H1 (cell line): ENCODE results near the gene XPO1. TPM values are rescaled to one million over a fixed set of nuclear protein-coding genes. Genes with fewer than 3 reads are reported as not detected.

ENCODE experiments used
- POLR2AphosphoS5 ChIP-seq: IDR thresholded peaks from 2 replicates; pipeline ENCODE4 v1.6.1; 2011; ENCODE audit warnings: low read depth, low read length
- polyA plus RNA-seq, 7 experiments: library from polyadenylated mRNA; depleted of rRNA in 3 of 7; stranded (reverse) in 5 of 7; unstranded in 2 of 7; fragments of >200 nt in 5 of 7; fragments of 200-250 nt in 2 of 7; gene quantifications; 1 replicate in 5 of 7; 2 replicates in 1 of 7; 4 replicates in 1 of 7; pipeline versions ENCODE4 v1.2.1 to v1.2.3, GENCODE V29; 2011 to 2013; ENCODE audit warnings: missing spikeins in 2 of 7, mixed read lengths in 2 of 7
- total RNA-seq: library from RNA; stranded (reverse); fragmentation: NEBNext Ultra II Directional; extraction: Animal tissue kit (Norgen Biotek cat#: 25700); gene quantifications from 2 replicates; pipeline ENCODE4 v1.2.1, GENCODE V29; 2021

XPO1 gene
- total and polyA plus RNA-seq, 2 of the 8 experiments (the other 6 are each of a cell fraction or from before 2014, with no cell fraction given), result 110 to 296 TPM

- no peak for TF ChIP-seq POLR2AphosphoS5
Observed at GRCh38 chr2:61435291-61435690, 102.9 kb downstream of the XPO1 start (continued).
